HCT116 (cell line): ENCODE measurements around the gene ADGRD1. TPM values are rescaled to one million over a fixed set of nuclear protein-coding genes. Genes with fewer than 3 reads are reported as not detected.

Source experiments
- ATAC-seq: fragments of 200-7000 bp; cut with Tn5 transposase; 2 replicates; pipeline ENCODE4 v1.9.1; 2020; ENCODE audit warnings: mild to moderate bottlenecking, moderate library complexity
- BruUV-seq: library from RNA; stranded (reverse); fragments of 400-500 nt; replicated peaks from 2 replicates; lab custom pipeline; 2021; lab: Mats Ljungman, UMichigan
- CTCF ChIA-PET: fragments of 300-600 bp; sonication (Branson Sonifier 250); formaldehyde crosslinking; loops from one replicate; lab custom pipeline; 2021; ENCODE audit warnings: antibody characterized with exemption; lab: Charles Lee
- POLR2A ChIA-PET: fragments of 300-600, 350-600 bp; sonication (Branson Sonifier 250); formaldehyde crosslinking; loops from one replicate; lab custom pipeline; 2021; ENCODE audit warnings: antibody characterized with exemption; lab: Charles Lee
- RAD21 ChIA-PET, 2 experiments: fragments of 300-600 bp; sonication (Branson Sonifier 250); formaldehyde crosslinking; loops; one replicate each; lab custom pipeline; 2023; ENCODE audit warnings: low total read pairs in 2 of 2; ENCODE audit not compliant: uncharacterized antibody in 2 of 2, unreplicated experiment in 2 of 2, low non-redundant PET in 1 of 2; lab: Charles Lee
- DNase-seq: peaks from one replicate; pipeline ENCODE4 v3.0.0-alpha.2; 2010; ENCODE audit warnings: low read depth, low spot score
- H2AFZ ChIP-seq: fragments of 200-600 bp; shearing (Covaris generic), sonication (generic); 2 replicates; pipeline ENCODE4 v1.6.1; 2017; ENCODE audit warnings: low read depth, mixed run types, mixed read lengths, antibody characterized with exemption, low read length; ENCODE audit not compliant: poor library complexity, severe bottlenecking
- H3K27ac ChIP-seq: 2 replicates; pipeline ENCODE4 v1.5.1; 2012; ENCODE audit warnings: low read depth, low read length
- H3K27me3 ChIP-seq: fragments of 200-600 bp; sonication (generic); 2 replicates; pipeline ENCODE4 v1.6.1; 2016; ENCODE audit warnings: mixed run types, low read length, mixed read lengths; ENCODE audit not compliant: insufficient read depth
- H3K36me3 ChIP-seq, 2 experiments: fragments of 200-500 bp in 1 of 2; fragments of 200-600 bp in 1 of 2; sonication (Bioruptor generic) in 1 of 2; sonication (generic) in 1 of 2; 2 replicates each; pipeline versions ENCODE4 v1.5.1 to v1.6.1; 2014 to 2016; ENCODE audit warnings: low read length in 2 of 2, inconsistent platforms in 1 of 2, mixed read lengths in 1 of 2, mixed run types in 1 of 2; ENCODE audit not compliant: insufficient read depth in 2 of 2, control insufficient read depth in 1 of 2
- H3K4me1 ChIP-seq, 2 experiments: fragments of 200-600 bp in 1 of 2; sonication (generic) in 1 of 2; 2 replicates each; pipeline versions ENCODE4 v1.5.1 to v1.6.1; 2012 to 2017; ENCODE audit warnings: low read length in 2 of 2, inconsistent platforms in 1 of 2, mild to moderate bottlenecking in 1 of 2, mixed read lengths in 1 of 2, mixed run types in 1 of 2, moderate library complexity in 1 of 2; ENCODE audit not compliant: insufficient read depth in 2 of 2, control insufficient read depth in 1 of 2
- H3K4me2 ChIP-seq: fragments of 200-600 bp; sonication (generic); 2 replicates; pipeline ENCODE4 v1.6.1; 2017; ENCODE audit warnings: mixed run types, low read length, mixed read lengths
- H3K4me3 ChIP-seq, 2 experiments: fragments of 200-600 bp in 1 of 2; sonication (generic) in 1 of 2; replicated peaks in 1 of 2; 2 replicates each; pipeline ENCODE4 v1.5.1; 2011 to 2016; ENCODE audit warnings: low read length in 2 of 2, control low read depth in 1 of 2, low read depth in 1 of 2, mild to moderate bottlenecking in 1 of 2, mixed read lengths in 1 of 2, mixed run types in 1 of 2
- H3K79me2 ChIP-seq: fragments of 200-600 bp; sonication (generic); 2 replicates; pipeline ENCODE4 v1.6.1; 2017; ENCODE audit warnings: mild to moderate bottlenecking, mixed run types, low read length, moderate library complexity, mixed read lengths; ENCODE audit not compliant: insufficient read depth
- H3K9ac ChIP-seq: fragments of 200-600 bp; sonication (generic); 2 replicates; pipeline ENCODE4 v1.6.1; 2016; ENCODE audit warnings: low read length, mixed read lengths
- H3K9me2 ChIP-seq: fragments of 200-600 bp; sonication (generic), shearing (Covaris generic); 2 replicates; pipeline ENCODE4 v1.6.1; 2017; ENCODE audit warnings: mixed run types, mild to moderate bottlenecking, moderate library complexity; ENCODE audit not compliant: insufficient read depth
- H3K9me3 ChIP-seq, 2 experiments: fragments of 200-500 bp in 1 of 2; fragments of 200-600 bp in 1 of 2; sonication (Bioruptor generic) in 1 of 2; sonication (generic) in 1 of 2; 2 replicates each; pipeline ENCODE4 v1.6.1; 2014 to 2017; ENCODE audit warnings: low read length in 2 of 2, mixed read lengths in 2 of 2, inconsistent platforms in 1 of 2, low read depth in 1 of 2, mild to moderate bottlenecking in 1 of 2, mixed run types in 1 of 2, moderate library complexity in 1 of 2; ENCODE audit not compliant: control insufficient read depth in 1 of 2, insufficient read depth in 1 of 2
- H4K20me1 ChIP-seq: fragments of 200-600 bp; sonication (generic), shearing (Covaris generic); 2 replicates; pipeline ENCODE4 v1.6.1; 2017; ENCODE audit warnings: mixed run types, mild to moderate bottlenecking, moderate library complexity; ENCODE audit not compliant: insufficient read depth
- ELF1 ChIP-seq: IDR thresholded peaks from 2 replicates; pipeline ENCODE4 v1.6.1; 2012; ENCODE audit warnings: low read depth, borderline replicate concordance
- FOSL1 ChIP-seq: IDR thresholded peaks from 2 replicates; pipeline ENCODE4 v1.6.1; 2012; ENCODE audit warnings: low read depth
- JUND ChIP-seq: IDR thresholded peaks from 2 replicates; pipeline ENCODE4 v1.6.1; 2012
- MAX ChIP-seq: IDR thresholded peaks from 2 replicates; pipeline ENCODE4 v1.6.1; 2012
- RAD21 ChIP-seq: IDR thresholded peaks from 2 replicates; pipeline ENCODE4 v1.6.1; 2012; ENCODE audit warnings: low read depth, mild to moderate bottlenecking
- REST ChIP-seq: IDR thresholded peaks from 2 replicates; pipeline ENCODE4 v1.6.1; 2012; ENCODE audit warnings: low read depth
- SIN3A ChIP-seq: IDR thresholded peaks from 2 replicates; pipeline ENCODE4 v1.6.1; 2012; ENCODE audit warnings: low read depth
- SP1 ChIP-seq: IDR thresholded peaks from 2 replicates; pipeline ENCODE4 v1.6.1; 2012; ENCODE audit warnings: low read depth
- SRF ChIP-seq: IDR thresholded peaks from 2 replicates; pipeline ENCODE4 v1.6.1; 2012; ENCODE audit warnings: low read depth
- TCF7L2 ChIP-seq: IDR thresholded peaks from 2 replicates; pipeline ENCODE4 v1.7.0; 2011; ENCODE audit warnings: borderline replicate concordance, inconsistent platforms; ENCODE audit not compliant: insufficient read depth, insufficient read length; ENCODE audit errors: extremely low read depth
- intact Hi-C: fragments of 100-400 bp; cut with micrococcal nuclease; formaldehyde crosslinking; loops from 2 replicates; pipeline ENCODE4 v1.10.0; 2022
- total RNA-seq: library from RNA; stranded (reverse); gene quantifications from one replicate; pipeline ENCODE4 v1.2.1, GENCODE V29; 2021; ENCODE audit not compliant: unreplicated experiment

The ADGRD1 gene
- total RNA-seq, 1 experiment from 2014 or later, result 0.44 TPM

- no peaks in the 10 kb centered on the region for H3K79me2 ChIP-seq
- no peaks in the 10 kb centered on the region for H3K9me2 ChIP-seq
- DNase-seq (no peak), ATAC-seq (no peak)
- no peaks in the 10 kb centered on the region for H4K20me1 ChIP-seq
- no peaks in the 10 kb centered on the region for H3K36me3 ChIP-seq
- ChIA-PET RAD21 (no interaction called here), POLR2A (no interaction called here), CTCF (no interaction called here)
- BruUV-seq, result no TSS peak
- H3K9ac ChIP-seq, result no peak overlapping the region
- no peaks in the 10 kb centered on the region for H3K4me1 ChIP-seq
- H3K27ac ChIP-seq, result no peak overlapping the region
- peaks cover 6% of the 10 kb centered on the region for H3K27me3 ChIP-seq
- H3K4me2 ChIP-seq, result no peak overlapping the region
- intact Hi-C loops, result no loop called here
- no peak overlapping the region for H3K4me3 ChIP-seq
- no peak overlapping the region for H2AFZ ChIP-seq
- H3K9me3 ChIP-seq, result no peaks in the 10 kb centered on the region; a peak in 1 of 4 replicates
- TF ChIP-seq SIN3A, result no peak
- no peak for TF ChIP-seq TCF7L2
- TF ChIP-seq FOSL1, result no peak
- TF ChIP-seq RAD21, result no peak
- TF ChIP-seq REST, result no peak
These were observed 49.5 kb downstream of the ADGRD1 start for GRCh38 chr12:131003036-131003715.

GRCh38 chr12:131003716-131004045 is 50.0 kb downstream of the ADGRD1 start:
- no peaks in the 10 kb centered on the region; a peak in 1 of 4 replicates for H3K9me3 ChIP-seq
- H3K9ac ChIP-seq, result no peak overlapping the region
- POLR2A ChIA-PET, result no interaction called here
- H3K79me2 ChIP-seq, result no peaks in the 10 kb centered on the region
- no TSS peak for BruUV-seq
- no peaks in the 10 kb centered on the region for H3K4me1 ChIP-seq
- ATAC-seq (no peak), DNase-seq (no peak)
- H3K27ac ChIP-seq, result no peak overlapping the region
- no peak overlapping the region for H2AFZ ChIP-seq
- no peak overlapping the region for H3K4me3 ChIP-seq
- H3K36me3 ChIP-seq, result no peaks in the 10 kb centered on the region
- H3K4me2 ChIP-seq, result no peak overlapping the region
- RAD21 ChIA-PET, result no interaction called here
- CTCF ChIA-PET, result no interaction called here
- H3K9me2 ChIP-seq, result no peaks in the 10 kb centered on the region
- no peak for TF ChIP-seq SRF
- no peak for TF ChIP-seq TCF7L2
- TF ChIP-seq JUND, result no peak
- TF ChIP-seq SP1, result no peak
- TF ChIP-seq ELF1, result no peak
- no peak for TF ChIP-seq MAX
- peaks cover 6% of the 10 kb centered on the region for H3K27me3 ChIP-seq
- no peaks in the 10 kb centered on the region for H4K20me1 ChIP-seq
- intact Hi-C loops, result no loop called here
